ENCODE data around the gene SUPT7L.

SUPT7L gene

DNA sequence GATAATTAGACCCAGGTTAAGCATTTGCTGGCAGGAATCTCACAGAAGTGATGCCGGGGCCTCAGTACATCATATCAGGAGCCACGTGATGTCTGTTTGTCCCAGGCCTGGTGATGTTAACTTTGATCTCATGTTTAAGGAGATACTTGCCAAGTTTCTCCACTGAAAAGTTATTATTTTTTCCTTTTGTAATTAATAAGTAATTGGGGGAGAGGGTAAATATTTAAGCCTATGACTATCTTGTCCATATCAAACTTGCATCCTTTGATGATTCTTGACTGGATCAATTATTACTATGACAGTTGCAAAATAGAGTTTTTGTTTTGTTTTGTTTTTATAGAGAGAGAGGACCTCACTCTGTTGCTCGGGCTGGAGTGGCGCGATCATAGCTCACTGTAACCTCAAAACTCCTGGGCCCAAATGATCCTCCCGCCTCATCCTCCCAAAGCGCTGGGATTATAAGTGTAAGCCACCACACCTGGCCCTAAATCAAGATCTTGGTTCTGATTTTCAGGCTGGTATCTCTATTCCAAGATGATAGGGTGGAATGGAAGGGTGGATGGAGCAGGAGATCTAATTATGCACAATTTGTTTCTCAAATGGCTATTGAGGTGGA, 46.7 kb upstream of the SUPT7L start:
- CTCF ChIA-PET = interaction anchor here (5.2 kb wide), 1 partner anchor 13 kb away, joined by 39 read pairs; no protein-coding TSS in a partner anchor
- TF ChIP-seq, protein P1, sequence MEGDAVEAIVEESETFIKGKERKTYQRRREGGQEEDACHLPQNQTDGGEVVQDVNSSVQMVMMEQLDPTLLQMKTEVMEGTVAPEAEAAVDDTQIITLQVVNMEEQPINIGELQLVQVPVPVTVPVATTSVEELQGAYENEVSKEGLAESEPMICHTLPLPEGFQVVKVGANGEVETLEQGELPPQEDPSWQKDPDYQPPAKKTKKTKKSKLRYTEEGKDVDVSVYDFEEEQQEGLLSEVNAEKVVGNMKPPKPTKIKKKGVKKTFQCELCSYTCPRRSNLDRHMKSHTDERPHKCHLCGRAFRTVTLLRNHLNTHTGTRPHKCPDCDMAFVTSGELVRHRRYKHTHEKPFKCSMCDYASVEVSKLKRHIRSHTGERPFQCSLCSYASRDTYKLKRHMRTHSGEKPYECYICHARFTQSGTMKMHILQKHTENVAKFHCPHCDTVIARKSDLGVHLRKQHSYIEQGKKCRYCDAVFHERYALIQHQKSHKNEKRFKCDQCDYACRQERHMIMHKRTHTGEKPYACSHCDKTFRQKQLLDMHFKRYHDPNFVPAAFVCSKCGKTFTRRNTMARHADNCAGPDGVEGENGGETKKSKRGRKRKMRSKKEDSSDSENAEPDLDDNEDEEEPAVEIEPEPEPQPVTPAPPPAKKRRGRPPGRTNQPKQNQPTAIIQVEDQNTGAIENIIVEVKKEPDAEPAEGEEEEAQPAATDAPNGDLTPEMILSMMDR (IDR thresholded peaks at IDR 0.05; ENCODE audit: insufficient read depth, low read length, missing control alignments) = no peak
- POLR2A ChIA-PET = no interaction called here
- H3K4me3 ChIP-seq (ENCODE audit: low read depth, low read length) = no peak overlapping the region
- DNase-seq (ENCODE audit: low read depth, low spot score) = no peak

DNA sequence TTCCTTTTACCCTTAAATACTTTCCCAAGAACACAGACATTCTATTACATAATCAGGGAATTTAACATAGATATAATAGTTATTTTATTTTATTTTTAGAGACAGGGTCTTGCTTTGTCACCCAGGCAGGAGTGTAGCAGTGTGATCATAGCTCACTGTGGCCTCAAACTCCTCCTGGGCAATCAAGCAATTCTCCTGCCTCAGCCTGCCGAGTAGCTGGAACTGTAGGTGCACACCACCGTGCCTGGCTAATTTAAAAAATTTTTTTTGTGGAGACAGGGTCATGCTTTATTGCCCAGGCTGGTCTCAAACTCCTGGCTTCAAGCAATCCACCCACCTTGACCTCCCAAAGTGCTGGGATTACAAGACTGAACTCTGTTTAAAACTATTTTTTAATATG, 45.9 kb upstream of the SUPT7L start:
- TF ChIP-seq, protein P1 (IDR thresholded peaks at IDR 0.05; ENCODE audit: insufficient read depth, low read length, missing control alignments) = no peak
- CTCF ChIA-PET = interaction anchor here (3.3 to 6.4 kb wide), 2 partner anchors 14 to 26 kb away, joined by 17 to 66 read pairs; no protein-coding TSS in a partner anchor
- DNase-seq (ENCODE audit: low read depth, low spot score) = no peak
- POLR2A ChIA-PET = no interaction called here
- H3K4me3 ChIP-seq (ENCODE audit: low read depth, low read length) = no peak overlapping the region

DNA sequence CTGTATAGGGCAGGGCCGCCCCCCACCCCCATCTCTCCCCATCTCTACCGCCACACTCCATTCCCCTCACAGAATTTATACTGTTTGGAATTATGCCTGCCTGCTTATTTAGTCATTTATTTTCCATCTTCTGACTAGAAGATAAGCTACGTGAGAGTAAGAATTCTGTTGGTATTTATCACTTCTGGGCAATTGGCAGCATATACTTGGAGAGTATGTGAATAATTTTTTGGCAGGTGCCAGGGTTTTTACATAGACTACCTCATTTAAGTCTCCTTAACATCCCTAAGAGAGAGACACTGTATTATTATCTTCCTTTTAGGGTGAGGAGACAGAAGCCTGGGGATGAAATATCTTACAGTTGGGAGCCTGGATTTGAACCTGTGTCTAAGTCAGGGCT, 45.3 kb upstream of the SUPT7L start:
- ChIA-PET CTCF (interaction anchor here (3.3 to 6.4 kb wide), 2 partner anchors 15 to 25 kb away, joined by 17 to 66 read pairs; no protein-coding TSS in a partner anchor), POLR2A (no interaction called here)
- no peak for DNase-seq (ENCODE audit: low read depth, low spot score)

DNA sequence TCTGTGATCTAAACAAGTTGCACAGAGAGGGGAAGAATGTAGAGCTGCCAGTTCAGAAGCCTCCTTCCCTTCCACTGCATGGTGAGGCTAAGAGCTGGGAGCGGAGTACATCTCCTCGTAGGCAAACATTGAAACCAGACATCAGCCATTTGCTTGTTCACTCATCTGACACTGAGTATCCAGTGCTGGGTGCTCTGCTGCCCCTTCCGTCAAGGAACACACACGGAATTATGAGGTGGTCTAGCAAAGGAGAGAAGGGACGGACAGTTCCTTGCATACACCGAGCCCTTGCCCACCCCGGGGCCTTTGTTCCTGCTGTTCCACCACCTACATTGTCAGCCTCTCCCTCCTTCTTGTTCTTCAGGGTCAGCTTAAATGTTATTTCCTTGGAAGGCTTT, 44.8 kb upstream of the SUPT7L start:
- DNase-seq (ENCODE audit: low read depth, low spot score) = no peak
- H3K4me3 ChIP-seq (ENCODE audit: low read depth, low read length) = no peak overlapping the region
- ChIA-PET CTCF (interaction anchor here (1.8 to 6.4 kb wide), 3 partner anchors 15 to 25 kb away, joined by 4 to 66 read pairs (median 17); no protein-coding TSS in a partner anchor), POLR2A (no interaction called here)
- TF ChIP-seq, protein P1 (IDR thresholded peaks at IDR 0.05; ENCODE audit: insufficient read depth, low read length, missing control alignments) = no peak

More for the DNA sequence above, 45.3 kb upstream of the SUPT7L start:
- no peak overlapping the region for H3K4me3 ChIP-seq (ENCODE audit: low read depth, low read length)
- TF ChIP-seq, protein P1 (IDR thresholded peaks at IDR 0.05; ENCODE audit: insufficient read depth, low read length, missing control alignments) = no peak

DNA sequence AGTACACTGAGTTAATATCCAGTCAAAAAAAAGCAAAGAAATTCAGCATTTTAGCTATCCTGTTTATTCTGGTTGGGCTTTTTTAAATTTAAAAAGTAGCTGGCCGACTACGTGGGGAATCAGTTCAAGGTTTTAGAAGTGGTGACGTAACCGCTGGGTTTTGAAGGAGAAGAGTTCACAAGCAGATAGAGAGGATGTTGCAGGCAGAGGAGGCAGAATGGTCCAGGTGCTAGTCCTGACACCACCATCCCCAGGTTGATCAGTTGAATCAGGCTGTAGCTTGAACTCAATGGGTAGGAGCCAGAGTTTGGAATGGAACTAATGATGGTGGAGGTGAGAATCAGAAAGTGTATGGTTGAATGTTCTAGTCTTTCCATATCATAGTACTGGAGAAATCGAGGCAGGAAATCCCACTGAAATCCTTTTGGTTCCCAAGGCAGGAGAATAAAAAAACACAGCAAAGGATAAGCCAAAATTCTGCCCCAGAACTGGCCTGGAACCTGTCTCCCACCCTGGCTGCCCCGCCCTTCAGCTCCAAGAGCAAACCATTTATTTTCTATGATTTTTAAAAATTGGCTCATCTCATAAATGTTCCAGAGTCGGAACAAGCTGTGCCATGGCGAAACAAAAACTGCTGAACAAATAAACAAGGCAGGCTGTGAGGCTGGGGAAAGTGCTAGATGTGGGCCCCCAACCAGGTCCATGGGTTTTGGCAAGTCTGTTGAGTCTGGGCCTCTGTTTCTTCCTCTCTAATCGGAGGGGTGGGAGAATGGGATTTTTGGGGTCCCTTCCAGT, 44.2 kb upstream of the SUPT7L start:
- POLR2A ChIA-PET = interaction anchor here (1.6 kb wide), 1 partner anchor 9 kb away, joined by 4 read pairs; no protein-coding TSS in a partner anchor
- TF ChIP-seq, protein P1 (IDR thresholded peaks at IDR 0.05; ENCODE audit: insufficient read depth, low read length, missing control alignments) = no peak
- DNase-seq (ENCODE audit: low read depth, low spot score) = no peak
- H3K4me3 ChIP-seq (ENCODE audit: low read depth, low read length) = no peak overlapping the region
- CTCF ChIA-PET = interaction anchor here (1.8 to 6.4 kb wide), 3 partner anchors 16 to 24 kb away, joined by 4 to 66 read pairs (median 17); no protein-coding TSS in a partner anchor
